Right forelimb (tissue), 1 donor: ENCODE data around the gene NOSIP.

ENCODE experiments used
- DNase-seq: peaks from one replicate; pipeline ENCODE4 v3.0.0-alpha.2; 2018

Gene NOSIP

GRCh38 chr19:49594993-49595818 is 14.8 kb upstream of the NOSIP start:
- no peak for DNase-seq

DNA sequence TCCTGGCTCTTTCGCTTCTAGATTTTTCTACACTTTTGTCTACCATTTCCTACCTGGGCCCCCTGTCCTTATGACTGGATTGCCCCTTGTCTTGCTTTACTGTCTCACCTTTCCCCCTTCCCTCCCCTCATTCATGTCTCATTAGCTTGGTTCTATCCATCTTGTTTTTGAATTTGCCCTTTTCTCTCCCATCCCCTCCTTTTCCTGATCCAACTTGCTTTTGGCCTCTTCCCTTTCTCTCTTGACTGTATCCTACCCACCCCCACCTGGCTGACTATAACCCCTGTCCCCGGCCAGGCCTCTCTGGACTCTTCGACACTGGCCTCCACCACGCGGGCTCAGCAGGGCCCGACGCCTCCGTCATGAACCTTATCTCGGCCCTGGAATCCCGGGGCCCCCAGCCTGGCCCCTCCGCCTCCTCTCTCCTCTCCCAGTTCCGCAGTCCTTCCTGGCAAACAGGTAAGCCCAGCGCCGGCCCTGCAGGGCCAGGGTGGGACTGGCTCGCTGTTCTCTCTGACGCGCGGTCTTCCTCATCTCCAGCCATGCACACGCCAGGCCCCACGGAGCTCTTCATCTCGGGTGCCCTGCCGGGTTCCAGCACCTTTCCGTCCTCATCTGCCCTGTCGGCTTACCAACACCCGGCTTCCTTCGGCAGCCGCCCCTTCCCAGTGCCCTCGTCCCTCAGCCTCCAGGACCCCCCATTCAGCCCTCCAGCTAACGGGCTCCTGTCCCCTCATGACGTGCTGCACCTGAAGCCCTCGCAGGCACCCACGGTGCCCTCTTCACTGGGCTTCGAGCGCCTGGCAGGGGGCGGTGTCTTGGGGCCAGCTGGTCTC is 14.0 kb upstream of the NOSIP start:
- no peak for DNase-seq

GRCh38 chr19:49593233-49594113 is 13.1 kb upstream of the NOSIP start:
- DNase-seq = peak; percentile 94

GRCh38 chr19:49592486-49593232 is 12.3 kb upstream of the NOSIP start:
- DNase-seq = no peak

DNA sequence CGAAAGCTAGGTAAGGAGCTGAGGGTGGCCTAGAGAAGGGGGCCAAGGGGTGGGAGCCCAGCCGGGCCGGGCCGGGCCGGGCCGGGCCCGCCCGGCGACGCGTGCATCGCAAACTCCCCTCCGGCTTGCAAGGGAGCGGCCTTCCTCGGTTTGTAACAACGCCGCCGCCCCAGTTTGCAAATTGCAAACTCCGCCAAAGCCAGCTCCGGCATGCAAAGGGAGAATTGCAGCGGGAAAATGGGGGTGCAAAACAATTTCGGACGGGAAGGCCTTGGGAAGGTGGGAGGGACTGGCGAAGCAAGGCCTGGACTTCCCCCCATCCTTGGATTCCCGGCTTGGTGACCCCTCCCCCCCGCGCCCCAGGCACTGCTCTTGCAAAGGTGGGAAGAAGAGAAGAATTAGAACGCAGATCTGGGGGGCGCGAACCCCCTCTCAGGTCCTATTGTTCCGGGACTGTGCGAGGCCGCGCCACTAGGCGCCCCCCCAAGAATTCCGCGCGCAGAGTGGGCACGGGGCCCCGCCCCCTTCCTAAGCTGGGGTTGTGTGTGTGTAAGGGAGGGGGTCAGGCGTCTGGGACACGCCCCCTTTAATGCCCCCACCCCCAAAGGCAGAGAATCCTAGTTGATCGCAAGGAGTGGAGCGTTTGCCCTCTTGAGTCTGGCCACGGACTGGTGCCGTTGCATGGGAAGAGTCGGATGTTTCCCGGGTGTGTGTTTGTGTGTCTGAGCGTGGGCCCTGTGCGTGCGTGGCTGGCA is 11.6 kb upstream of the NOSIP start:
- DNase-seq = peak; percentile 75

DNA sequence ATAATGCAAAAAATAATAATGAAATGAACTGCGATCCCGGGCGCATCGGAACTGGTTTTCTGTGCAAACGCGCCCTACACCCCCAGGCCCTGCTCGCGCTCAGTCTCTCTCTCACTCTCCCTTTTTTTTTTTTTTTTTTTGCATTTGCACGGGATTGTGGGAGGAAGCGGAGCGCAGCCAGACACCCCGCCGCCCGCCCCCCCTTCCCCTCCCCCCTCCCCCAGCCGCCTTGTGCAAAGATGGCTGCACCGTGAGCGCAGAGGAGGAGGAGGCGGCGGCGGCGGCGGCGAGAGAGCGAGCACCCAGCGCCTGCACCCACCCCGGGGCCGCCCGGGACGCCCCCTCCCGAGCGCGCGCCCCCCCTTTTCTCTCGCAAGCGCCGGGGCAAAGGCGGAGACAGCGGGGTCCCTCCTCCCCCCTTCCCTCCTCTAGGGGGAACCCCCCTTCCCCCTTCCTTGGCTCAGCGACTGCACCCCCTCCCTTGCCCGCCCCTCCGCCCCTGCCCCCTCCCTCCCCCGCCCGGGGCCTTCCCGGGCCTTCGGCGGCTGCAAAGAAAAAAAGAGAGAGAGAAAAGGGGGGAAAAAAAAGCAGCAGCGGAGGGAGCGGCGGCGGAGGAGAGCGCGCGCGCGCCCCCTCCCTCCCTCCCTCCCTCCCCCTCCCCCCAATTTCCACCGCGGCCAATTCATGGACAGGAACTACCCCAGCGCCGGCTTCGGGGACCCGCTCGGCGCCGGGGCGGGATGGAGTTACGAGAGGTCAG is 10.8 kb upstream of the NOSIP start, which contains the start of gene PRR12:
TSS of gene PRR12 (plus strand) at position 212 of the 760 bp plus-strand sequence. CDS start at position 685, 473 bp downstream.
- peak; percentile 90 for DNase-seq

- peak; percentile 94 for DNase-seq
Observed at GRCh38 chr19:49590071-49590970, 10.0 kb upstream of the NOSIP start.

DNA sequence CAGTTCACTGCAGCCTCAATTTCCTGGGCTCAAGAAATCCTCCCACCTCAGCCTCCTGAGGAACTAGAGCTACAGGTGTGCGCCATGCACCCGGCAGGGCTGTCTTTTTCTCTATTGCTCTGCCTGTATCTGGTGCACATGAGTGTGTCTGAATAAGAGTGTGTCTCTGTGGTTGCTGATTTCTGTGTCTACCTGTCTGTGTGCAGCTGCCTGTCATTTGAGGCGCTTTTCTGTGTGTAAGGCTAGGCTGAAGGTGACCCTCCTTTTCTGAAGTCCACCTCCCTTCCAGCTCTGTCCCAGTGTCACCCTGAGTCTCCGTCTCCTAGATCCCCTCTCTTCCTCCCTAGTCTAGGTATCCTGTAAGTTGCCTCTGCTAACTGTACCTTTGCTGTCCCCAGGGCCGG is 9.1 kb upstream of the NOSIP start:
- peak; percentile 55 for DNase-seq

- no peak for DNase-seq
Observed at GRCh38 chr19:49588365-49589122, 8.2 kb upstream of the NOSIP start.

- DNase-seq = no peak
Observed at GRCh38 chr19:49587227-49587626, 6.9 kb upstream of the NOSIP start.

GRCh38 chr19:49585023-49585422 is 4.7 kb upstream of the NOSIP start:
- no peak for DNase-seq

DNA sequence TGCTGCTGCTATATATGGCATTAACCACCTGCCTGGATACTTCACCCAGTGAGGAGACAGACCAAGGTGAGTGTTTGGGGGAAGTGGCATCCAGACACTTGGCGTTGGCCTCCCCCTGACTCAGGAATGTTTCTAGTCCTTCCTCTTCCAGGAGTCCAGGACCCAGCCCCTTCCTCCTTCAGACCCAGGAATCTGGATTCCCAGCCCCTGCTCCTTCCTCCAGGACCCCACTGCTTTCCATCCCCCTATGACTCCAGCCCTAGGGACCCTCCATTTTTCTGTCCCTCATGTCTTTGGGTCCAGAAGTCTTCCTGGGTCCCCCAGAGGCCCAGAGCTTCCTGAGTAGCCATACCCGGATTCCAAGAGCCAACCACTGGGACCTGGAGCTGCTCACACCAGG is 2.9 kb upstream of the NOSIP start:
- no peak for DNase-seq

DNA sequence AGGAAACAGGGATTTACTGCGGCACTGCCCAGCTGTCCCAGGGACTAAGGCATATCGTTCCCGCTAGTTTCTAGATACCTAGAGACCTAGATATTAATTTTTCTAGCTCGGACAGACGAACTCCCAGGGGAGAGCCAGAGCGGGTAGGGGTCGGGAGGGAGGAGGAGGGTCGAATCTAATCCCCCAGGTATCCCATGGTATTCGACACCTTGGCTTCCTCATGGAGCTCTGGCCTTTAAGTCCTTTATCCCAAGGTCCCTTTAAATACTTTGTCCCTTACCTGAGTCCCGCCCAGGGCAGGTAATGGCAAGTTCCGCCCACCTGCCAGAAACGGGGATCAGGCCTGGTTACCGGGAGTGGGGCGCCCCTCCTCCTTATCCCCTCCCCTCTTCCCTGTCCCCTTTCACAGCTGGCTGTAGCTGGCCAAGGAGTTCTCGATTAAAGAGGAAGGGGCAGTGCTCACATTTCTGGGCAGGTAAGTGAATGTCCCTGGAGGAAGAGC is 702 bp upstream of the NOSIP start, which contains the start of gene PRRG2:
TSS of gene PRRG2 (plus strand) at position 310 of the 502 bp plus-strand sequence. CDS start 1,904 bp downstream, outside the sequence.
- no peak for DNase-seq

- no peak for DNase-seq
Observed at GRCh38 chr19:49579947-49580263, 451 bp downstream of the NOSIP start.

GRCh38 chr19:49579193-49579592 is 1.2 kb downstream of the NOSIP start:
- no peak for DNase-seq

- no peak for DNase-seq
Observed at GRCh38 chr19:49574206-49574755, 6.1 kb downstream of the NOSIP start.

DNA sequence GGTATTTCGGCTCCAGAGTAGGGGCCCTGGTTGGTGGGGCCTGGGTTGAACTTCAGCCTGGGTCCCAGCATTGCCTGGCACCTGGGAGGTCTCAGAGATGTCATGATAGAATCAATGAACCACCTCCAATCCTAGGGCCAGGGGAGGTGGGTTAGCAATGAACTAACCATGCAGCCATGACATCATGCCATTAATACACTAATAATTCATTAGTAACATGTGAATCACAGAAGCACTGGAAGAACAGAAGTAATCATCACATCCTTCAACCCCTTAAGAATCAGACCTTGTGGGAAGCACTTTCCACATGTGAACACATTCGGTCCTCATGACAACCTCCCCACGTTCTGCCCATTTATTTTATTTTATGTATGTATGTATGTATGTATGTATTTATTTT is 6.9 kb downstream of the NOSIP start:
- DNase-seq = no peak

DNA sequence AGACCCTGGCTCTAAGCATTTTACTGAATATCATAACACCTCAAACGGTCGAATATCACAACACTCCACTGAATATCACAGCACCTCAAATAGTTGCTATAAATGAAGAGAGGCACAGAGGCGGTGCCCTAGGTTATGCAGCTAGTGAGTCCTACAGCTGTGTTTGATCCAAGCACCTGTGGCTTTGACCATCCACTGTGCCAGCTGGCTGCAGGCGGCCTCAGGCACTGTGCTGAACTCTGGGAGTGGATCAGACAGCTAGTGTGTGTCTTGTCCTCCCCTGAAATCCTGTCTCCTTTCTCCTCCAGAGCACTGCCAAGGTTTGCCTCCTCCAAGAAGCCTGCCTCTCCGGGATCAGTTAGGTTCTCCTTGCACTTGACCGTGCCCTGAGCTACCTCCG is 7.3 kb downstream of the NOSIP start:
- no peak for DNase-seq
